Ascending aorta (tissue), 2 donors: ENCODE results near the gene ALG3. TPM values are rescaled to one million over a fixed set of nuclear protein-coding genes. Genes with fewer than 3 reads are reported as not detected.

Experiments
- DNase-seq, 2 donors: peaks; one replicate each; pipeline ENCODE4 v3.0.0-alpha.2; 2019; ENCODE audit warnings: low spot score in 2 of 2
- H3K27ac ChIP-seq, 2 donors: fragments of 200-600 bp; sonication (generic); one replicate each; pipeline ENCODE4 v1.5.1; 2016 to 2017; ENCODE audit warnings: mild to moderate bottlenecking in 1 of 2
- H3K27me3 ChIP-seq: fragments of 200-600 bp; sonication (generic); one replicate; pipeline ENCODE4 v1.5.1; 2017
- H3K36me3 ChIP-seq, 2 donors: fragments of 200-600 bp; sonication (generic); one replicate each; pipeline ENCODE4 v1.5.1; 2016
- H3K4me1 ChIP-seq, 2 donors: fragments of 200-600 bp; sonication (generic); one replicate each; pipeline ENCODE4 v1.5.1; 2016 to 2017; ENCODE audit warnings: mild to moderate bottlenecking in 1 of 2
- H3K4me3 ChIP-seq, 2 donors: fragments of 200-600 bp; sonication (generic); one replicate each; pipeline ENCODE4 v1.5.1; 2016 to 2017; ENCODE audit warnings: mild to moderate bottlenecking in 1 of 2
- H3K9me3 ChIP-seq, 2 donors: fragments of 200-600 bp; sonication (generic); one replicate each; pipeline ENCODE4 v1.5.1; 2016
- CTCF ChIP-seq, 3 experiments: fragments of 200-600 bp in 2 of 3; fragments of 450-650 bp in 1 of 3; sonication (generic) in 2 of 3; IDR thresholded peaks; one replicate each; pipeline ENCODE4 v1.5.1; 2016 to 2019; ENCODE audit warnings: antibody characterized with exemption in 3 of 3, mild to moderate bottlenecking in 1 of 3, moderate library complexity in 1 of 3
- intact Hi-C: fragments of 100-400 bp; cut with DNase I; formaldehyde crosslinking; loops from one replicate; pipeline ENCODE4 v1.15.1; 2023
- total RNA-seq: library from RNA; depleted of rRNA; stranded (reverse); fragments of >200 nt; gene quantifications from one replicate; pipeline ENCODE4 v1.1.0, GENCODE V29; 2016

The ALG3 gene
- total RNA-seq, 1 donor from 2014 or later = 167 TPM

- Histone ChIP-seq H3K4me1 (peaks cover 14 to 21% of the 10 kb centered on the region in 2 donors), H3K27me3 (peaks cover 19% of the 10 kb centered on the region), H3K4me3 (no peak overlapping the region), H3K36me3 (no peaks in the 10 kb centered on the region), H3K9me3 (no peaks in the 10 kb centered on the region), H3K27ac (no peak overlapping the region)
- DNase-seq = no peak
- intact Hi-C loops = no loop called here
- no peak for TF ChIP-seq CTCF (IDR thresholded peaks at IDR 0.05)
Observed at GRCh38 chr3:184258926-184259325, 10.2 kb upstream of the ALG3 start.

- H3K4me1 ChIP-seq = peaks cover 14 to 20% of the 10 kb centered on the region in 2 donors
- intact Hi-C loops = no loop called here
- H3K27me3 ChIP-seq = peaks cover 10% of the 10 kb centered on the region
- H3K36me3 ChIP-seq = no peaks in the 10 kb centered on the region
- DNase-seq = no peak
- no peak for TF ChIP-seq CTCF (IDR thresholded peaks at IDR 0.05)
- H3K9me3 ChIP-seq = no peaks in the 10 kb centered on the region
- H3K4me3 ChIP-seq = no peak overlapping the region
- H3K27ac ChIP-seq = no peak overlapping the region
Observed at GRCh38 chr3:184257083-184257915, 8.5 kb upstream of the ALG3 start.

GRCh38 chr3:184255291-184256039, 6.7 kb upstream of the ALG3 start:
- no peak for TF ChIP-seq CTCF (IDR thresholded peaks at IDR 0.05)
- Histone ChIP-seq H3K4me3 (no peak overlapping the region), H3K36me3 (no peaks in the 10 kb centered on the region), H3K27ac (no peak overlapping the region), H3K9me3 (no peaks in the 10 kb centered on the region), H3K4me1 (peaks cover 3 to 9% of the 10 kb centered on the region in 2 donors), H3K27me3 (no peaks in the 10 kb centered on the region)
- intact Hi-C loops = no loop called here
- DNase-seq = no peak

- TF ChIP-seq CTCF (IDR thresholded peaks at IDR 0.05) = peak; percentile 78 to 90 (median 88)
- Histone ChIP-seq H3K27ac (peak overlapping the region in 1 of 2 donors; percentile 45), H3K4me1 (peaks cover 0 to 14% of the 10 kb centered on the region in 2 donors), H3K36me3 (peaks cover 3 to 5% of the 10 kb centered on the region in 2 donors), H3K27me3 (no peaks in the 10 kb centered on the region), H3K4me3 (peak overlapping the region; percentile 70 to 86), H3K9me3 (no peaks in the 10 kb centered on the region)
- peak; percentile 55 to 94 for DNase-seq
- intact Hi-C loops = loop anchor here (1.0 to 5.0 kb wide), 2 partner anchors 87 to 233 kb away; partner anchors contain the start of genes ABCC5 and FAM131A
Observed at GRCh38 chr3:184250167-184250828, 1.5 kb upstream of the ALG3 start.

GRCh38 chr3:184249412-184250166, 827 bp upstream of the ALG3 start, which contains the start of gene EEF1AKMT4:
Gene EEF1AKMT4 (plus strand): TSS chr3:184249672. CDS start chr3:184249695, 23 bp downstream.
- no peaks in the 10 kb centered on the region for H3K9me3 ChIP-seq
- peak; percentile 35 to 59 (median 56) for TF ChIP-seq CTCF (IDR thresholded peaks at IDR 0.05)
- DNase-seq = peak; percentile 84 to 98
- H3K27me3 ChIP-seq = no peaks in the 10 kb centered on the region
- peaks cover 0 to 14% of the 10 kb centered on the region in 2 donors for H3K4me1 ChIP-seq
- H3K36me3 ChIP-seq = peaks cover 10 to 12% of the 10 kb centered on the region in 2 donors
- intact Hi-C loops = loop anchor here (1.0 to 5.0 kb wide), 9 partner anchors 50 to 352 kb away; partner anchors contain the start of genes ABCC5, ABCF3, AP2M1 and DVL3
- peak within 1 kb of the TSS; percentile 58 to 64 for H3K27ac ChIP-seq
- peak within 1 kb of the TSS; percentile 70 to 86 for H3K4me3 ChIP-seq
